SK-N-SH (cell line): Measurements from ENCODE around the gene GNA14. TPM values are rescaled to one million over a fixed set of nuclear protein-coding genes. Genes with fewer than 3 reads are reported as not detected.

Experiments used
- CTCF ChIA-PET: fragments of 300-600, 350-600 bp; formaldehyde crosslinking; extraction: SDS; loops from one replicate; lab custom pipeline; 2021; lab: Yijun Ruan, JAX
- POLR2A ChIA-PET: fragments of 350-600 bp; sonication (Branson Sonifier 250); formaldehyde crosslinking; extraction: SDS; loops from one replicate; lab custom pipeline; 2020; ENCODE audit warnings: antibody characterized with exemption, inconsistent platforms; lab: Yijun Ruan, JAX
- DNase-seq: peaks from one replicate; pipeline ENCODE4 v3.0.0; 2012
- H2AFZ ChIP-seq: fragments of 200-600 bp; sonication (generic); 2 replicates; pipeline ENCODE4 v1.8.1; 2016; ENCODE audit warnings: antibody characterized with exemption, mild to moderate bottlenecking, low read depth
- H3F3A ChIP-seq: fragments of 200-600 bp; sonication (generic); replicated peaks from 2 replicates; pipeline ENCODE3; 2016; ENCODE audit warnings: antibody characterized with exemption, mild to moderate bottlenecking; ENCODE audit not compliant: insufficient read depth
- H3K27ac ChIP-seq, 2 experiments: fragments of 200-500 bp in 1 of 2; fragments of 200-600 bp in 1 of 2; sonication (Bioruptor generic) in 1 of 2; sonication (generic), shearing (Covaris generic) in 1 of 2; 2 replicates each; pipeline versions ENCODE4 v1.5.1 to v1.6.1; 2014 to 2016; ENCODE audit warnings: low read depth in 2 of 2, inconsistent platforms in 1 of 2, low read length in 1 of 2, mild to moderate bottlenecking in 1 of 2, mixed read lengths in 1 of 2
- H3K27me3 ChIP-seq: fragments of 200-600 bp; sonication (generic), shearing (Covaris generic); 2 replicates; pipeline ENCODE4 v1.6.1; 2016; ENCODE audit warnings: mixed run types; ENCODE audit not compliant: insufficient read depth
- H3K36me3 ChIP-seq, 2 experiments: fragments of 200-500 bp in 1 of 2; fragments of 200-600 bp in 1 of 2; sonication (Bioruptor generic) in 1 of 2; sonication (generic) in 1 of 2; replicated peaks in 1 of 2; 2 replicates each; pipeline versions ENCODE3 to v1.5.1; 2014 to 2016; ENCODE audit warnings: low read length in 1 of 2, mild to moderate bottlenecking in 1 of 2; ENCODE audit not compliant: insufficient read depth in 2 of 2, control insufficient read depth in 1 of 2
- H3K4me1 ChIP-seq, 2 experiments: fragments of 200-500 bp in 1 of 2; fragments of 200-600 bp in 1 of 2; sonication (Bioruptor generic) in 1 of 2; sonication (generic), shearing (Covaris generic) in 1 of 2; 2 replicates each; pipeline versions ENCODE4 v1.5.1 to v1.6.1; 2014 to 2016; ENCODE audit warnings: low read depth in 1 of 2, low read length in 1 of 2, mixed run types in 1 of 2; ENCODE audit not compliant: insufficient read depth in 2 of 2, control insufficient read depth in 1 of 2
- H3K4me2 ChIP-seq: fragments of 200-600 bp; sonication (generic), shearing (Covaris generic); 2 replicates; pipeline ENCODE4 v1.6.1; 2017; ENCODE audit warnings: mixed run types
- H3K4me3 ChIP-seq, 2 experiments: fragments of 200-500 bp in 1 of 2; fragments of 200-600 bp in 1 of 2; sonication (Bioruptor generic) in 1 of 2; sonication (generic), shearing (Covaris generic) in 1 of 2; 2 replicates each; pipeline versions ENCODE4 v1.5.1 to v1.8.1; 2014 to 2016; ENCODE audit warnings: low read depth in 2 of 2, inconsistent platforms in 1 of 2, low read length in 1 of 2, mild to moderate bottlenecking in 1 of 2, mixed read lengths in 1 of 2, moderate library complexity in 1 of 2
- H3K79me2 ChIP-seq: fragments of 200-600 bp; sonication (generic); 2 replicates; pipeline ENCODE4 v1.8.1; 2017; ENCODE audit warnings: mild to moderate bottlenecking; ENCODE audit not compliant: insufficient read depth
- H3K9ac ChIP-seq: fragments of 200-600 bp; sonication (generic); 2 replicates; pipeline ENCODE4 v1.6.1; 2017; ENCODE audit warnings: mixed run types
- H3K9me2 ChIP-seq: fragments of 200-600 bp; sonication (generic); 2 replicates; pipeline ENCODE4 v1.6.1; 2017; ENCODE audit warnings: mixed run types
- H3K9me3 ChIP-seq: fragments of 200-600 bp; sonication (generic); 2 replicates; pipeline ENCODE4 v1.6.1; 2017; ENCODE audit warnings: mixed run types, mild to moderate bottlenecking, moderate library complexity
- H4K20me1 ChIP-seq: fragments of 200-600 bp; sonication (generic); 2 replicates; pipeline ENCODE4 v1.6.1; 2017; ENCODE audit warnings: mild to moderate bottlenecking, mixed run types; ENCODE audit not compliant: insufficient read depth
- CHD2 ChIP-seq: fragments of 150-350 bp; IDR thresholded peaks from 2 replicates; pipeline ENCODE4 v1.6.1; 2018; ENCODE audit warnings: low read length; ENCODE audit not compliant: partially characterized antibody
- CTCF ChIP-seq: fragments of 200-600 bp; sonication (generic); IDR thresholded peaks from 2 replicates; pipeline ENCODE4 v1.6.1; 2017; ENCODE audit warnings: antibody characterized with exemption, mild to moderate bottlenecking, moderate library complexity
- ELF1 ChIP-seq: IDR thresholded peaks from 2 replicates; pipeline ENCODE4 v1.4.0; 2012
- EP300 ChIP-seq, 2 experiments: IDR thresholded peaks; 2 replicates each; pipeline versions ENCODE4 v1.4.0 to v1.6.1; 2012; ENCODE audit warnings: borderline replicate concordance in 1 of 2, low read depth in 1 of 2, low read length in 1 of 2
- EZH2phosphoT487 ChIP-seq: fragments of 200-600 bp; sonication (generic); IDR thresholded peaks from 2 replicates; pipeline ENCODE4 v1.6.1; 2017; ENCODE audit warnings: low read depth, mixed run types, mild to moderate bottlenecking, antibody characterized with exemption, moderate library complexity, borderline replicate concordance
- FOSL2 ChIP-seq: IDR thresholded peaks from 2 replicates; pipeline ENCODE4 v1.4.0; 2012; ENCODE audit warnings: low read depth, mild to moderate bottlenecking, moderate library complexity, borderline replicate concordance
- FOXJ3 ChIP-seq: sonication (generic); formaldehyde crosslinking; IDR thresholded peaks from 2 replicates; pipeline ENCODE4 v1.5.1; 2020; ENCODE audit warnings: mild to moderate bottlenecking, missing genetic modification reagents
- FOXM1 ChIP-seq: IDR thresholded peaks from 2 replicates; pipeline ENCODE4 v1.4.0; 2012; ENCODE audit warnings: low read depth, mild to moderate bottlenecking
- GATA2 ChIP-seq: sonication (generic); formaldehyde crosslinking; IDR thresholded peaks from 2 replicates; pipeline ENCODE4 v1.5.0; 2020; ENCODE audit warnings: mild to moderate bottlenecking, missing genetic modification reagents
- JUND ChIP-seq: IDR thresholded peaks from 2 replicates; pipeline ENCODE4 v1.4.0; 2012
- MEF2A ChIP-seq: IDR thresholded peaks from 2 replicates; pipeline ENCODE4 v1.4.0; 2012; ENCODE audit warnings: low read depth, borderline replicate concordance
- NFIC ChIP-seq: IDR thresholded peaks from 2 replicates; pipeline ENCODE4 v1.4.0; 2012; ENCODE audit warnings: borderline replicate concordance
- NRF1 ChIP-seq: IDR thresholded peaks from 2 replicates; pipeline ENCODE4 v1.6.1; 2012; ENCODE audit warnings: low read depth, mild to moderate bottlenecking, low read length
- RCOR1 ChIP-seq: fragments of 150-350 bp; IDR thresholded peaks from 2 replicates; pipeline ENCODE4 v1.6.1; 2017; ENCODE audit warnings: antibody characterized with exemption, low read length
- RFX5 ChIP-seq: IDR thresholded peaks from 2 replicates; pipeline ENCODE4 v1.6.1; 2012; ENCODE audit warnings: mild to moderate bottlenecking, improper control_type of control experiment, low read length
- SMC3 ChIP-seq: IDR thresholded peaks from 2 replicates; pipeline ENCODE4 v1.6.1; 2012; ENCODE audit warnings: low read depth, low read length, improper control_type of control experiment
- TCF12 ChIP-seq: IDR thresholded peaks from 2 replicates; pipeline ENCODE4 v1.4.0; 2012
- TEAD4 ChIP-seq: IDR thresholded peaks from 2 replicates; pipeline ENCODE4 v1.4.0; 2012; ENCODE audit warnings: mild to moderate bottlenecking, borderline replicate concordance; ENCODE audit not compliant: insufficient read depth
- USF2 ChIP-seq: fragments of 150-350 bp; IDR thresholded peaks from 2 replicates; pipeline ENCODE4 v1.6.1; 2017; ENCODE audit warnings: antibody characterized with exemption, low read length, low read depth, borderline replicate concordance
- YY1 ChIP-seq: IDR thresholded peaks from 2 replicates; pipeline ENCODE4 v1.4.0; 2012; ENCODE audit warnings: low read depth, mild to moderate bottlenecking
- WGBS: methylation state at CpG from one replicate; pipeline ENCODE4 v1.1.6; 2017; ENCODE audit warnings: low lambda C conversion rate; 5-methylcytosine and 5-hydroxymethylcytosine counted together
- polyA plus RNA-seq, 3 experiments: library from polyadenylated mRNA; depleted of rRNA; stranded (reverse); fragments of >200 nt; gene quantifications; 2 replicates each; pipeline ENCODE4 v1.2.3, GENCODE V29; 2012
- TF ChIP-seq, protein P1 (sequence below): IDR thresholded peaks from 2 replicates; pipeline ENCODE4 v1.6.1; 2012; ENCODE audit warnings: mild to moderate bottlenecking, low read depth, low read length, moderate library complexity
- TF ChIP-seq, protein P2 (sequence below): fragments of 150-350 bp; IDR thresholded peaks from 2 replicates; pipeline ENCODE4 v1.6.1; 2016; ENCODE audit warnings: mild to moderate bottlenecking, low read depth, low read length

Gene GNA14
- polyA plus RNA-seq, 1 of the 3 experiments (the other 2 are of a cell fraction), result 0.15 TPM

DNA sequence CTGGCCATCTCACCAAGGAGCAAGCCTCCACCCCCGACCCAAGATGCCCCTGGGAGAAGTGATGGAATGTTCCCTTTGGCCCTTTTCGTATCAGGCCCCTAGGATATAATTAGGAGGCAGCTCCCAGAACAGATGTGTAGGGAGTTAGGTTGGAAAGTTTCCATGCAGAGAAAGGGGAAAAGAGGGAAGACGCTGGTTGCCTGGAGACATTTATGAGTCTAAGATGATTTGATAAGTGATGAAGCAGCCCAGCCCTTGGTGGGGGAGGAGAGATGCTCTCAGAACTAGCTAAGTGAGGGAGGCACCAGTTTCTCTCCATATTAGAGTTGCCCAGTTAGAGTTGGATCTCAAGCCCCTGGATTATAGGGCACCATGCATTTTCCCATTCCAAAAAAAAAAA is 137.5 kb downstream of the GNA14 start (continued):
- TF ChIP-seq USF2 (no peak), TEAD4 (no peak), RCOR1 (no peak), YY1 (no peak)

- Histone ChIP-seq H3F3A (no peaks in the 10 kb centered on the region), H3K36me3 (no peaks in the 10 kb centered on the region), H3K27me3 (no peaks in the 10 kb centered on the region), H3K4me1 (peaks cover 0 to 27% of the 10 kb centered on the region in 2 experiments; a peak in 2 of 4 replicates), H3K9me2 (no peaks in the 10 kb centered on the region), H3K27ac (no peak overlapping the region), H3K4me2 (no peak overlapping the region), H2AFZ (no peak overlapping the region), H4K20me1 (no peaks in the 10 kb centered on the region), H3K4me3 (no peak overlapping the region), H3K9me3 (no peaks in the 10 kb centered on the region), H3K79me2 (no peaks in the 10 kb centered on the region), H3K9ac (no peak overlapping the region)
- 95% methylated on average over 3 of the region's 3 CpGs for WGBS
- ChIA-PET CTCF (no interaction called here), POLR2A (no interaction called here)
- no peak for TF ChIP-seq CHD2
- TF ChIP-seq SMC3, result no peak
- TF ChIP-seq GATA2, result no peak
- TF ChIP-seq RFX5, result no peak
- TF ChIP-seq EP300 (IDR thresholded peaks at IDR 0.05; ENCODE audit: borderline replicate concordance in 1 of 2, low read depth in 1 of 2, low read length in 1 of 2), result no peak
- no peak for TF ChIP-seq TCF12
- no peak for TF ChIP-seq EZH2phosphoT487
- no peak for TF ChIP-seq JUND
- TF ChIP-seq FOXM1, result no peak
- TF ChIP-seq NRF1, result no peak
- TF ChIP-seq FOXJ3 (CRISPR knock-in tag), result no peak
- TF ChIP-seq CTCF, result no peak
- no peak for TF ChIP-seq FOSL2
- no peak for TF ChIP-seq YY1
- TF ChIP-seq, protein P1, sequence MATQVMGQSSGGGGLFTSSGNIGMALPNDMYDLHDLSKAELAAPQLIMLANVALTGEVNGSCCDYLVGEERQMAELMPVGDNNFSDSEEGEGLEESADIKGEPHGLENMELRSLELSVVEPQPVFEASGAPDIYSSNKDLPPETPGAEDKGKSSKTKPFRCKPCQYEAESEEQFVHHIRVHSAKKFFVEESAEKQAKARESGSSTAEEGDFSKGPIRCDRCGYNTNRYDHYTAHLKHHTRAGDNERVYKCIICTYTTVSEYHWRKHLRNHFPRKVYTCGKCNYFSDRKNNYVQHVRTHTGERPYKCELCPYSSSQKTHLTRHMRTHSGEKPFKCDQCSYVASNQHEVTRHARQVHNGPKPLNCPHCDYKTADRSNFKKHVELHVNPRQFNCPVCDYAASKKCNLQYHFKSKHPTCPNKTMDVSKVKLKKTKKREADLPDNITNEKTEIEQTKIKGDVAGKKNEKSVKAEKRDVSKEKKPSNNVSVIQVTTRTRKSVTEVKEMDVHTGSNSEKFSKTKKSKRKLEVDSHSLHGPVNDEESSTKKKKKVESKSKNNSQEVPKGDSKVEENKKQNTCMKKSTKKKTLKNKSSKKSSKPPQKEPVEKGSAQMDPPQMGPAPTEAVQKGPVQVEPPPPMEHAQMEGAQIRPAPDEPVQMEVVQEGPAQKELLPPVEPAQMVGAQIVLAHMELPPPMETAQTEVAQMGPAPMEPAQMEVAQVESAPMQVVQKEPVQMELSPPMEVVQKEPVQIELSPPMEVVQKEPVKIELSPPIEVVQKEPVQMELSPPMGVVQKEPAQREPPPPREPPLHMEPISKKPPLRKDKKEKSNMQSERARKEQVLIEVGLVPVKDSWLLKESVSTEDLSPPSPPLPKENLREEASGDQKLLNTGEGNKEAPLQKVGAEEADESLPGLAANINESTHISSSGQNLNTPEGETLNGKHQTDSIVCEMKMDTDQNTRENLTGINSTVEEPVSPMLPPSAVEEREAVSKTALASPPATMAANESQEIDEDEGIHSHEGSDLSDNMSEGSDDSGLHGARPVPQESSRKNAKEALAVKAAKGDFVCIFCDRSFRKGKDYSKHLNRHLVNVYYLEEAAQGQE, result no peak
- no peak for TF ChIP-seq RCOR1
- no peak for TF ChIP-seq ELF1
- TF ChIP-seq NFIC, result no peak
- TF ChIP-seq MEF2A, result no peak
- TF ChIP-seq, protein P2, sequence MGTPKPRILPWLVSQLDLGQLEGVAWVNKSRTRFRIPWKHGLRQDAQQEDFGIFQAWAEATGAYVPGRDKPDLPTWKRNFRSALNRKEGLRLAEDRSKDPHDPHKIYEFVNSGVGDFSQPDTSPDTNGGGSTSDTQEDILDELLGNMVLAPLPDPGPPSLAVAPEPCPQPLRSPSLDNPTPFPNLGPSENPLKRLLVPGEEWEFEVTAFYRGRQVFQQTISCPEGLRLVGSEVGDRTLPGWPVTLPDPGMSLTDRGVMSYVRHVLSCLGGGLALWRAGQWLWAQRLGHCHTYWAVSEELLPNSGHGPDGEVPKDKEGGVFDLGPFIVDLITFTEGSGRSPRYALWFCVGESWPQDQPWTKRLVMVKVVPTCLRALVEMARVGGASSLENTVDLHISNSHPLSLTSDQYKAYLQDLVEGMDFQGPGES, result no peak
- DNase-seq, result no peak
Observed at GRCh38 chr9:77508396-77508795, 139.7 kb downstream of the GNA14 start.
